NT2/D1 (cell line): ENCODE measurements around the gene CENPVL3.

Source experiments
- YY1 ChIP-seq: IDR thresholded peaks from 2 replicates; pipeline ENCODE4 v1.6.1; 2011; ENCODE audit not compliant: insufficient read length, insufficient read depth
- ZNF274 ChIP-seq: IDR thresholded peaks from 2 replicates; pipeline ENCODE4 v1.6.1; 2011; ENCODE audit warnings: mild to moderate bottlenecking, low read depth, low read length

DNA sequence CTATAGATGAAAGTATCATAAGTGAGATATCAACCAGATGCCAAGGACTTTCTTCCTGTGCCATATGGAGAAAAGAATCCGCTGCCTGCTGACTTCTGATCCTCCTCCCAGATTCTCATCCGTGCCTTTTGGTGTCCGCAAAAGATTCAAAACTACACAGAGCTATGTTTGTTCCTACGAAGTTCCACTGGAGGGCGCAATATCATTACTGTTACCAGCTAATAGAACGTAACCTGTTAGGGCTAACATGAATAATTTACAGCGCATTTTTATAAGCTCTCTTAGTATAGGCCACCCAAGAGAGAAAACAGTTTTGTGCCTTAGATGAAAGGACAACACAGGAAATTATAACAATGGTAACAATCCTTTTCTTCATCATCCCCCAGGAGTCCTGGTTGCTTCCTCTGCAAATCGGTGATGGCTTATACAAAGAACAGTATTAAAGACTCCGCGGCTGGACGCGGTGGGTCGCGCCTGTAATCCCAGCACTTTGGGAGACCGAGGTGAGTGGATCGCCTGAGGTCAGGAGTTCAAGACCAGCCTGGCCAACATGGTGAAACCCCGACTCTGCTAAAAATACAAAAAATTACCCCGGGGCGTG, 22.8 kb upstream of the CENPVL3 start:
- TF ChIP-seq ZNF274 (no peak), YY1 (no peak)
